ENCODE data around the gene SORT1.

DNA sequence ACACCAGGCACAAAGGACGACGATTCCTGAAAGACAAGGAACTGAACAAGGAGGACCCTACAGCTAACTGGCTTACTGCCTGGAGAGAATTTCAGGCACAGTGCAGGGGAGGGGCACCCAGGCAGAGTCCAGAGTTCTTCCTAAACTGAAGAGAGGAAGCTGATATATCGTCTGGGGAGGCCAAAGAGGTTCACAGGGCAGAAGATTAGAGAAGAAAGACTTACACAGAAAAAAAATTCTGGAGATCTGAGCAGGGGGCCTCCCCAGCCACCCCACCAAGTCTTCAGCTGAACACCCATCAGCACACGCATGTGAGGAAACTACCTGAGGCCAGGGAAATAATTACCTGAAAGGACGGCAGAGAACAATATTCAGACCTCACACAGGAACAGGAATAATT is 24.6 kb downstream of the SORT1 start:
- TF ChIP-seq, protein P1, sequence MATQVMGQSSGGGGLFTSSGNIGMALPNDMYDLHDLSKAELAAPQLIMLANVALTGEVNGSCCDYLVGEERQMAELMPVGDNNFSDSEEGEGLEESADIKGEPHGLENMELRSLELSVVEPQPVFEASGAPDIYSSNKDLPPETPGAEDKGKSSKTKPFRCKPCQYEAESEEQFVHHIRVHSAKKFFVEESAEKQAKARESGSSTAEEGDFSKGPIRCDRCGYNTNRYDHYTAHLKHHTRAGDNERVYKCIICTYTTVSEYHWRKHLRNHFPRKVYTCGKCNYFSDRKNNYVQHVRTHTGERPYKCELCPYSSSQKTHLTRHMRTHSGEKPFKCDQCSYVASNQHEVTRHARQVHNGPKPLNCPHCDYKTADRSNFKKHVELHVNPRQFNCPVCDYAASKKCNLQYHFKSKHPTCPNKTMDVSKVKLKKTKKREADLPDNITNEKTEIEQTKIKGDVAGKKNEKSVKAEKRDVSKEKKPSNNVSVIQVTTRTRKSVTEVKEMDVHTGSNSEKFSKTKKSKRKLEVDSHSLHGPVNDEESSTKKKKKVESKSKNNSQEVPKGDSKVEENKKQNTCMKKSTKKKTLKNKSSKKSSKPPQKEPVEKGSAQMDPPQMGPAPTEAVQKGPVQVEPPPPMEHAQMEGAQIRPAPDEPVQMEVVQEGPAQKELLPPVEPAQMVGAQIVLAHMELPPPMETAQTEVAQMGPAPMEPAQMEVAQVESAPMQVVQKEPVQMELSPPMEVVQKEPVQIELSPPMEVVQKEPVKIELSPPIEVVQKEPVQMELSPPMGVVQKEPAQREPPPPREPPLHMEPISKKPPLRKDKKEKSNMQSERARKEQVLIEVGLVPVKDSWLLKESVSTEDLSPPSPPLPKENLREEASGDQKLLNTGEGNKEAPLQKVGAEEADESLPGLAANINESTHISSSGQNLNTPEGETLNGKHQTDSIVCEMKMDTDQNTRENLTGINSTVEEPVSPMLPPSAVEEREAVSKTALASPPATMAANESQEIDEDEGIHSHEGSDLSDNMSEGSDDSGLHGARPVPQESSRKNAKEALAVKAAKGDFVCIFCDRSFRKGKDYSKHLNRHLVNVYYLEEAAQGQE (IDR thresholded peaks at IDR 0.05), result no peak
- TF ChIP-seq TAF1 (conservative IDR thresholded peaks at IDR 0.05), result no peak
- TF ChIP-seq, protein P2, sequence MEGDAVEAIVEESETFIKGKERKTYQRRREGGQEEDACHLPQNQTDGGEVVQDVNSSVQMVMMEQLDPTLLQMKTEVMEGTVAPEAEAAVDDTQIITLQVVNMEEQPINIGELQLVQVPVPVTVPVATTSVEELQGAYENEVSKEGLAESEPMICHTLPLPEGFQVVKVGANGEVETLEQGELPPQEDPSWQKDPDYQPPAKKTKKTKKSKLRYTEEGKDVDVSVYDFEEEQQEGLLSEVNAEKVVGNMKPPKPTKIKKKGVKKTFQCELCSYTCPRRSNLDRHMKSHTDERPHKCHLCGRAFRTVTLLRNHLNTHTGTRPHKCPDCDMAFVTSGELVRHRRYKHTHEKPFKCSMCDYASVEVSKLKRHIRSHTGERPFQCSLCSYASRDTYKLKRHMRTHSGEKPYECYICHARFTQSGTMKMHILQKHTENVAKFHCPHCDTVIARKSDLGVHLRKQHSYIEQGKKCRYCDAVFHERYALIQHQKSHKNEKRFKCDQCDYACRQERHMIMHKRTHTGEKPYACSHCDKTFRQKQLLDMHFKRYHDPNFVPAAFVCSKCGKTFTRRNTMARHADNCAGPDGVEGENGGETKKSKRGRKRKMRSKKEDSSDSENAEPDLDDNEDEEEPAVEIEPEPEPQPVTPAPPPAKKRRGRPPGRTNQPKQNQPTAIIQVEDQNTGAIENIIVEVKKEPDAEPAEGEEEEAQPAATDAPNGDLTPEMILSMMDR (IDR thresholded peaks at IDR 0.05; ENCODE audit: low read depth, low read length, missing input control), result no peak
- TF ChIP-seq JUND (IDR thresholded peaks at IDR 0.05), result no peak
- TF ChIP-seq, protein P3, sequence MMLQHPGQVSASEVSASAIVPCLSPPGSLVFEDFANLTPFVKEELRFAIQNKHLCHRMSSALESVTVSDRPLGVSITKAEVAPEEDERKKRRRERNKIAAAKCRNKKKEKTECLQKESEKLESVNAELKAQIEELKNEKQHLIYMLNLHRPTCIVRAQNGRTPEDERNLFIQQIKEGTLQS (IDR thresholded peaks at IDR 0.05), result no peak
- no peak for TF ChIP-seq GABPA (IDR thresholded peaks at IDR 0.05 in 1 of 2, conservative IDR thresholded peaks at IDR 0.05 in 1 of 2)
- TF ChIP-seq, protein P4, sequence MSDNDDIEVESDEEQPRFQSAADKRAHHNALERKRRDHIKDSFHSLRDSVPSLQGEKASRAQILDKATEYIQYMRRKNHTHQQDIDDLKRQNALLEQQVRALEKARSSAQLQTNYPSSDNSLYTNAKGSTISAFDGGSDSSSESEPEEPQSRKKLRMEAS (IDR thresholded peaks at IDR 0.05), result no peak
- no peak for TF ChIP-seq RAD21 (IDR thresholded peaks at IDR 0.05)
- TF ChIP-seq FOXA1 (IDR thresholded peaks at IDR 0.05), result no peak

All from liver (tissue), 3 donors.